Measurements from ENCODE around the gene ZNF774. TPM values are rescaled to one million over a fixed set of nuclear protein-coding genes. Genes with fewer than 3 reads are reported as not detected.

The ZNF774 gene
- total and polyA plus RNA-seq, 2 of the 8 experiments (the other 6 are each of a cell fraction or from before 2014, with no cell fraction given), result 0.82 to 2.6 TPM

- Histone ChIP-seq H4K5ac (ENCODE audit: insufficient read length, low read depth, low read length) (no peak overlapping the region), H3K23ac (ENCODE audit: insufficient read length) (no peak overlapping the region), H4K91ac (replicated peaks; ENCODE audit: insufficient read length, low read length) (no peak overlapping the region), H3K36me3 (ENCODE audit: control insufficient read depth in 2 of 4, insufficient read depth in 4 of 4, low read length in 3 of 4) (no peaks in the 10 kb centered on the region), H2BK120ac (replicated peaks; ENCODE audit: low read depth, low read length) (no peak overlapping the region), H3K56ac (replicated peaks; ENCODE audit: insufficient read length, low read depth, low read length) (no peak overlapping the region), H4K8ac (ENCODE audit: extremely low read depth, insufficient read depth, low read length) (no peak overlapping the region), H3K9ac (replicated peaks in 1 of 4; ENCODE audit: extremely low read depth in 1 of 4, low read depth in 3 of 4, low read length in 3 of 4) (no peak overlapping the region), H3K14ac (ENCODE audit: insufficient read length) (no peak overlapping the region), H2BK20ac (ENCODE audit: low read length) (no peak overlapping the region), H3K4me1 (replicated peaks in 1 of 4; ENCODE audit: control insufficient read depth in 3 of 4, insufficient read depth in 4 of 4, low read length in 3 of 4) (no peaks in the 10 kb centered on the region), H3K4me3 (ENCODE audit: extremely low read depth in 1 of 4, insufficient read depth in 2 of 4, low read depth in 3 of 4, low read length in 4 of 4) (no peak overlapping the region), H2BK5ac (ENCODE audit: low read depth, low read length) (no peak overlapping the region), H4K20me1 (replicated peaks in 1 of 2; ENCODE audit: control insufficient read depth in 1 of 2, insufficient read depth in 2 of 2, low read length in 2 of 2) (no peaks in the 10 kb centered on the region), H3K27ac (ENCODE audit: low read depth, low read length) (no peak overlapping the region), H3K4me2 (ENCODE audit: insufficient read depth in 1 of 2, low read depth in 2 of 2, low read length in 2 of 2) (no peak overlapping the region), H3K79me1 (ENCODE audit: low read depth, low read length) (no peaks in the 10 kb centered on the region; the same call in 1 of the 2 replicates), H2BK12ac (ENCODE audit: low read depth, low read length) (no peak overlapping the region), H3K27me3 (replicated peaks in 1 of 4; ENCODE audit: control insufficient read depth in 3 of 4, extremely low read depth in 1 of 4, insufficient read depth in 3 of 4, low read length in 3 of 4) (no peaks in the 10 kb centered on the region), H3K18ac (ENCODE audit: extremely low read depth, low read length) (no peak overlapping the region), H3K23me2 (ENCODE audit: low read depth, low read length) (no peaks in the 10 kb centered on the region), H3K4ac (replicated peaks; ENCODE audit: insufficient read length, low read depth, low read length) (no peak overlapping the region), H3K9me3 (ENCODE audit: insufficient read depth in 2 of 2, low read depth in 1 of 2, low read length in 1 of 2) (no peaks in the 10 kb centered on the region), H2BK15ac (ENCODE audit: low read length) (no peak overlapping the region), H2AFZ (ENCODE audit: low read length) (no peak overlapping the region), H2AK5ac (ENCODE audit: low read depth, low read length) (no peak overlapping the region), H3K79me2 (ENCODE audit: control insufficient read depth in 1 of 2, insufficient read depth in 2 of 2, low read length in 2 of 2) (no peaks in the 10 kb centered on the region)
- 82% methylated on average over 1 of the region's 1 CpG; no CpG with 5 or more reads in 1 of the 2 experiments for WGBS, 2 experiments (ENCODE audit: extremely low coverage in 1 of 2, insufficient coverage in 1 of 2, insufficient read length in 1 of 2, insufficient replicate concordance in 2 of 2, low coverage in 1 of 2, low lambda C conversion rate in 2 of 2, missing lambda C conversion rate in 1 of 2)
- POLR2A ChIA-PET (ENCODE audit: partially characterized antibody), result no interaction called here
- FAIRE-seq (no peak), DNase-seq (ENCODE audit: low read depth in 1 of 2, low spot score in 2 of 2) (no peak)
- CTCF ChIA-PET (ENCODE audit: partially characterized antibody), result interaction anchor here (0.6 to 2.2 kb wide), 2 partner anchors 19 to 361 kb away, joined by 3 to 9 read pairs; no protein-coding TSS in a partner anchor
- TF ChIP-seq TAF7 (optimal IDR thresholded peaks at IDR 0.05; ENCODE audit: borderline replicate concordance, low read depth, low read length), result no peak
- TF ChIP-seq PHF8 (conservative IDR thresholded peaks at IDR 0.05; ENCODE audit: low read depth, low read length), result no peak
- TF ChIP-seq RXRA (IDR thresholded peaks at IDR 0.05; ENCODE audit: insufficient read depth, low read depth, low read length), result no peak
- TF ChIP-seq SRF (IDR thresholded peaks at IDR 0.05; ENCODE audit: low read depth, low read length), result no peak
- no peak for TF ChIP-seq TBP (IDR thresholded peaks at IDR 0.05; ENCODE audit: low read depth, low read length)
- no peak for TF ChIP-seq TCF12 (IDR thresholded peaks at IDR 0.05; ENCODE audit: low read depth, low read length)
- TF ChIP-seq ATF3 (IDR thresholded peaks at IDR 0.05; ENCODE audit: insufficient read depth, low read depth, low read length), result no peak
- TF ChIP-seq FOSL1 (IDR thresholded peaks at IDR 0.05; ENCODE audit: insufficient read depth, low read depth, low read length), result no peak
- TF ChIP-seq SUZ12 (IDR thresholded peaks at IDR 0.05; ENCODE audit: low read length), result no peak
- TF ChIP-seq EP300 (IDR thresholded peaks at IDR 0.05; ENCODE audit: borderline replicate concordance in 1 of 2, low read depth in 2 of 2, low read length in 2 of 2), result no peak
- no peak for TF ChIP-seq HDAC6 (IDR thresholded peaks at IDR 0.05; ENCODE audit: low read depth, low read length)
- TF ChIP-seq KDM5A (IDR thresholded peaks at IDR 0.05; ENCODE audit: low read length), result no peak
- TF ChIP-seq YY1 (IDR thresholded peaks at IDR 0.05; ENCODE audit: low read depth, low read length), result no peak
- no peak for TF ChIP-seq HDAC2 (IDR thresholded peaks at IDR 0.05; ENCODE audit: borderline replicate concordance in 1 of 2, low read depth in 2 of 2, low read length in 2 of 2)
These were observed 13.6 kb upstream of the ZNF774 start for GRCh38 chr15:90338532-90338931.

Measured in H1 (cell line).